ENCODE results near the gene ITGAD. TPM values are rescaled to one million over a fixed set of nuclear protein-coding genes. Genes with fewer than 3 reads are reported as not detected.

ITGAD gene
- total RNA-seq, 1 experiment from 2014 or later: not detected

DNA sequence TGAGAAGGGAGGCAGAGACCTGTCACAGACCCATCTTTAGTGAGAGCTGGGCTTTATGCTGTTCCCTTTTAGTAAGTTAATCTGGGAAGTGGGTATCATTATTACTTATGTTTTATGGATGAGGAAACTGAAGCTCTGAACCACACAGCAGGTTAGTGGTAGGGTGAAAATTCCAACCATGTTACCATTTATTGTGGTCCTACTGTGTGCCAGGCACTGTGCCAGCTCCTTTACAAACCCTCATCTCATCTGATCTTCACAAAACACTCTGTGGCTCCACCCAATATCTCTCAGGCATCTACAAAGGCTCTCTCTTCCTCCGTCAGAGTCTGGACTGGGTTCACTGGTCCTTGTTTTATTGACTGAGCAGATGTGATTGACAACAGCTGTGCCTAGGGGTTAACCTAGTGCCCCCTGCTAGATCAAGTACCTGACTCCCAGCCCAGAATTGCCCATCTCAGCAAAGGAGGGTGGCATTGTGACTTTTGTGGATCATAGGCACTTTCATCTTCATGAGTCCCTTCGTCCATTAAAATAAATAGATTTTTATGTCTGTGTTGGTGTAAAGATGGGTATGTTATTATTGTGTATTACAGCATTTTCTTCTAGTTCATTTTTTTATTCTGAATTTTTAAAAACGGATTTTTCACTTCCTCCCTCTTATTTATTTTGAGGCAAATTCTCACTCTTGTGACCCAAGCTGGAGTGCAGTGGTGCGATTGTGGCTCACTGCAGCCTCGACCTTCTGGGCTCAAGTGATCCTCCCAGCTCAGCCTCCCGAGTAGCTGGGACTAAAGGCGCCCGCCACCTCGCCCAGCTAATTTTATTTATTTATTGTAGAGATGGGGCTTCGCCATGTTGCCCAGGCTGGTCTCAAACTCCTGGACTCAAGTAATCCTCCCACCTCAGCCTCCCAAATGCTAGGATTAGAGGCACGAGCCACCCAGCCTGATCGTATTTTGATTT lies 81.9 kb downstream of the ITGAD start:
- no peak for ATAC-seq
- Mint-ChIP-seq H3K4me1 (peaks cover 16% of the 10 kb centered on the region), H3K4me3 (no peak overlapping the region; the same call in 1 of the 2 replicates), H3K27me3 (ENCODE audit: low read depth) (peaks cover 87% of the 10 kb centered on the region), H3K27ac (no peak overlapping the region), H3K36me3 (no peaks in the 10 kb centered on the region), H3K9me3 (0 out of 2 replicates have a peak, but pooled peaks cover 5% of the 10 kb centered on the region)
- no peak for DNase-seq (ENCODE audit: low spot score)
- ChIA-PET CTCF (interaction anchor here (0.8 to 13.1 kb wide), 3 partner anchors 18 to 240 kb away, joined by 3 to 221 read pairs (median 8); partner anchors contain the start of gene ARMC5), POLR2A (interaction anchor here (0.6 to 1.2 kb wide), 3 partner anchors 12 to 350 kb away, joined by 4 to 7 read pairs (median 4); no protein-coding TSS in a partner anchor)
- TF ChIP-seq ZNF219 (CRISPR knock-in tag; IDR thresholded peaks at IDR 0.05; ENCODE audit: borderline replicate concordance): no peak
- no peak for TF ChIP-seq FOXK1 (CRISPR knock-in tag; IDR thresholded peaks at IDR 0.05)
- no peak for TF ChIP-seq PRRX2 (CRISPR knock-in tag; IDR thresholded peaks at IDR 0.05)
- TF ChIP-seq, protein P1, sequence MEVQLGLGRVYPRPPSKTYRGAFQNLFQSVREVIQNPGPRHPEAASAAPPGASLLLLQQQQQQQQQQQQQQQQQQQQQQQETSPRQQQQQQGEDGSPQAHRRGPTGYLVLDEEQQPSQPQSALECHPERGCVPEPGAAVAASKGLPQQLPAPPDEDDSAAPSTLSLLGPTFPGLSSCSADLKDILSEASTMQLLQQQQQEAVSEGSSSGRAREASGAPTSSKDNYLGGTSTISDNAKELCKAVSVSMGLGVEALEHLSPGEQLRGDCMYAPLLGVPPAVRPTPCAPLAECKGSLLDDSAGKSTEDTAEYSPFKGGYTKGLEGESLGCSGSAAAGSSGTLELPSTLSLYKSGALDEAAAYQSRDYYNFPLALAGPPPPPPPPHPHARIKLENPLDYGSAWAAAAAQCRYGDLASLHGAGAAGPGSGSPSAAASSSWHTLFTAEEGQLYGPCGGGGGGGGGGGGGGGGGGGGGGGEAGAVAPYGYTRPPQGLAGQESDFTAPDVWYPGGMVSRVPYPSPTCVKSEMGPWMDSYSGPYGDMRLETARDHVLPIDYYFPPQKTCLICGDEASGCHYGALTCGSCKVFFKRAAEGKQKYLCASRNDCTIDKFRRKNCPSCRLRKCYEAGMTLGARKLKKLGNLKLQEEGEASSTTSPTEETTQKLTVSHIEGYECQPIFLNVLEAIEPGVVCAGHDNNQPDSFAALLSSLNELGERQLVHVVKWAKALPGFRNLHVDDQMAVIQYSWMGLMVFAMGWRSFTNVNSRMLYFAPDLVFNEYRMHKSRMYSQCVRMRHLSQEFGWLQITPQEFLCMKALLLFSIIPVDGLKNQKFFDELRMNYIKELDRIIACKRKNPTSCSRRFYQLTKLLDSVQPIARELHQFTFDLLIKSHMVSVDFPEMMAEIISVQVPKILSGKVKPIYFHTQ (CRISPR knock-in tag; IDR thresholded peaks at IDR 0.05): no peak

DNA sequence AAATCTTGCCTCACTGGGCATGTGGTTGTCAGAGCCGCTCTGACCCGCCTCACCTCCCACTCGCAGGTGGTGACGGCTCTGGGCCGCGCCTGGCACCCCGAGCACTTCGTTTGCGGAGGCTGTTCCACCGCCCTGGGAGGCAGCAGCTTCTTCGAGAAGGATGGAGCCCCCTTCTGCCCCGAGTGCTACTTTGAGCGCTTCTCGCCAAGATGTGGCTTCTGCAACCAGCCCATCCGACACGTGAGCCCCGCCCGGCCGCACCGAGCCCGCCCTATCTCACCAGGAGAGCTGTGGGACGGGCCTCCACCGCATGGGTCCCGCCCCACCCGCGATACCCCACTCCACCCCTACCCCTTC lies 82.8 kb downstream of the ITGAD start:
- Mint-ChIP-seq H3K36me3 (no peaks in the 10 kb centered on the region), H3K4me1 (peaks cover 16% of the 10 kb centered on the region), H3K4me3 (peak overlapping the region; percentile 81), H3K27ac (no peak overlapping the region), H3K9me3 (0 out of 2 replicates have a peak, but pooled peaks cover 5% of the 10 kb centered on the region), H3K27me3 (ENCODE audit: low read depth) (peaks cover 88% of the 10 kb centered on the region)
- DNase-seq (ENCODE audit: low spot score) (peak; percentile 41), ATAC-seq (no peak)
- ChIA-PET CTCF (interaction anchor here (0.8 to 13.1 kb wide), 4 partner anchors 12 to 239 kb away, joined by 3 to 221 read pairs (median 17); partner anchors contain the start of gene ARMC5), POLR2A (interaction anchor here (0.5 to 1.2 kb wide), 4 partner anchors 11 to 422 kb away, joined by 4 to 7 read pairs (median 4); no protein-coding TSS in a partner anchor)
- TF ChIP-seq, protein P2, sequence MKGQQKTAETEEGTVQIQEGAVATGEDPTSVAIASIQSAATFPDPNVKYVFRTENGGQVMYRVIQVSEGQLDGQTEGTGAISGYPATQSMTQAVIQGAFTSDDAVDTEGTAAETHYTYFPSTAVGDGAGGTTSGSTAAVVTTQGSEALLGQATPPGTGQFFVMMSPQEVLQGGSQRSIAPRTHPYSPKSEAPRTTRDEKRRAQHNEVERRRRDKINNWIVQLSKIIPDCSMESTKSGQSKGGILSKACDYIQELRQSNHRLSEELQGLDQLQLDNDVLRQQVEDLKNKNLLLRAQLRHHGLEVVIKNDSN (CRISPR knock-in tag; IDR thresholded peaks at IDR 0.05): peak; percentile 40; the same call in 1 of the 2 replicates
- no peak for TF ChIP-seq ZNF317 (CRISPR knock-in tag; IDR thresholded peaks at IDR 0.05; ENCODE audit: borderline replicate concordance, low read depth)
- TF ChIP-seq RORB (CRISPR knock-in tag; IDR thresholded peaks at IDR 0.05): no peak
- no peak for TF ChIP-seq NR2C2 (CRISPR knock-in tag; IDR thresholded peaks at IDR 0.05)
- TF ChIP-seq CREM (CRISPR knock-in tag; IDR thresholded peaks at IDR 0.05): no peak
- TF ChIP-seq, protein P3, sequence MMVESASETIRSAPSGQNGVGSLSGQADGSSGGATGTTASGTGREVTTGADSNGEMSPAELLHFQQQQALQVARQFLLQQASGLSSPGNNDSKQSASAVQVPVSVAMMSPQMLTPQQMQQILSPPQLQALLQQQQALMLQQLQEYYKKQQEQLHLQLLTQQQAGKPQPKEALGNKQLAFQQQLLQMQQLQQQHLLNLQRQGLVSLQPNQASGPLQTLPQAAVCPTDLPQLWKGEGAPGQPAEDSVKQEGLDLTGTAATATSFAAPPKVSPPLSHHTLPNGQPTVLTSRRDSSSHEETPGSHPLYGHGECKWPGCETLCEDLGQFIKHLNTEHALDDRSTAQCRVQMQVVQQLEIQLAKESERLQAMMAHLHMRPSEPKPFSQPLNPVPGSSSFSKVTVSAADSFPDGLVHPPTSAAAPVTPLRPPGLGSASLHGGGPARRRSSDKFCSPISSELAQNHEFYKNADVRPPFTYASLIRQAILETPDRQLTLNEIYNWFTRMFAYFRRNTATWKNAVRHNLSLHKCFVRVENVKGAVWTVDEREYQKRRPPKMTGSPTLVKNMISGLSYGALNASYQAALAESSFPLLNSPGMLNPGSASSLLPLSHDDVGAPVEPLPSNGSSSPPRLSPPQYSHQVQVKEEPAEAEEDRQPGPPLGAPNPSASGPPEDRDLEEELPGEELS (CRISPR knock-in tag; IDR thresholded peaks at IDR 0.05): peak; percentile 20; the same call in 1 of the 2 replicates
- TF ChIP-seq, protein P4, sequence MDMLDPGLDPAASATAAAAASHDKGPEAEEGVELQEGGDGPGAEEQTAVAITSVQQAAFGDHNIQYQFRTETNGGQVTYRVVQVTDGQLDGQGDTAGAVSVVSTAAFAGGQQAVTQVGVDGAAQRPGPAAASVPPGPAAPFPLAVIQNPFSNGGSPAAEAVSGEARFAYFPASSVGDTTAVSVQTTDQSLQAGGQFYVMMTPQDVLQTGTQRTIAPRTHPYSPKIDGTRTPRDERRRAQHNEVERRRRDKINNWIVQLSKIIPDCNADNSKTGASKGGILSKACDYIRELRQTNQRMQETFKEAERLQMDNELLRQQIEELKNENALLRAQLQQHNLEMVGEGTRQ (CRISPR knock-in tag; IDR thresholded peaks at IDR 0.05): peak; percentile 41; the same call in 1 of the 2 replicates
- no peak for TF ChIP-seq NR3C1 (CRISPR knock-in tag; conservative IDR thresholded peaks at IDR 0.05; ENCODE audit: low read depth)
- TF ChIP-seq, protein P5, sequence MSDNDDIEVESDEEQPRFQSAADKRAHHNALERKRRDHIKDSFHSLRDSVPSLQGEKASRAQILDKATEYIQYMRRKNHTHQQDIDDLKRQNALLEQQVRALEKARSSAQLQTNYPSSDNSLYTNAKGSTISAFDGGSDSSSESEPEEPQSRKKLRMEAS (CRISPR knock-in tag; IDR thresholded peaks at IDR 0.05): peak; percentile 79; the same call in 1 of the 2 replicates
- TF ChIP-seq RELA (CRISPR knock-in tag; IDR thresholded peaks at IDR 0.05; ENCODE audit: borderline replicate concordance): 0 out of 2 replicates have a peak, but pooled peaks have one; percentile 26
- TF ChIP-seq ETV6 (CRISPR knock-in tag; IDR thresholded peaks at IDR 0.05): no peak
- TF ChIP-seq FOXP1 (CRISPR knock-in tag; IDR thresholded peaks at IDR 0.05; ENCODE audit: borderline replicate concordance): peak; percentile 42; the same call in 1 of the 2 replicates
- TF ChIP-seq ZNF671 (CRISPR knock-in tag; IDR thresholded peaks at IDR 0.05): no peak
- TF ChIP-seq GRHL2 (CRISPR knock-in tag; IDR thresholded peaks at IDR 0.05; ENCODE audit: insufficient replicate concordance, severe bottlenecking): no peak
